Kidney epithelial cell (primary cell): ENCODE measurements around the gene NFYC. TPM values are rescaled to one million over a fixed set of nuclear protein-coding genes. Genes with fewer than 3 reads are reported as not detected.

Experiments
- DNase-seq: peaks from one replicate; pipeline ENCODE4 v3.0.0-alpha.2; 2010; ENCODE audit warnings: low read depth
- H3K27me3 ChIP-seq: 2 replicates; pipeline ENCODE4 v1.6.0; 2011; ENCODE audit warnings: low read length; ENCODE audit not compliant: control insufficient read depth, insufficient read depth
- H3K36me3 ChIP-seq: 2 replicates; pipeline ENCODE4 v1.5.1; 2011; ENCODE audit warnings: low read length; ENCODE audit not compliant: control insufficient read depth, insufficient read depth
- H3K4me3 ChIP-seq: 2 replicates; pipeline ENCODE4 v1.5.1; 2011; ENCODE audit warnings: low read depth, mild to moderate bottlenecking, control low read depth, low read length
- CTCF ChIP-seq: IDR thresholded peaks from 2 replicates; pipeline ENCODE4 v1.5.1; 2011; ENCODE audit warnings: mild to moderate bottlenecking, moderate library complexity, low read length, control low read depth, inconsistent platforms; ENCODE audit not compliant: insufficient read depth, poor library complexity, severe bottlenecking
- total RNA-seq: library from RNA; depleted of rRNA; stranded (reverse); fragments of >200 nt; gene quantifications from 2 replicates; pipeline ENCODE4 v1.2.3, GENCODE V29; 2015

NFYC gene
- total RNA-seq, 1 donor from 2014 or later, result 44.4 TPM

- DNase-seq, result no peak
- no peak for TF ChIP-seq CTCF
- H3K27me3 ChIP-seq, result no peaks in the 10 kb centered on the region
- no peaks in the 10 kb centered on the region for H3K36me3 ChIP-seq
- H3K4me3 ChIP-seq, result no peak overlapping the region
Measured at GRCh38 chr1:40687059-40687458, 4.4 kb upstream of the NFYC start.

- no peak for TF ChIP-seq CTCF
- no peak for DNase-seq
- no peaks in the 10 kb centered on the region for H3K36me3 ChIP-seq
- H3K27me3 ChIP-seq, result no peaks in the 10 kb centered on the region
- H3K4me3 ChIP-seq, result no peak overlapping the region
Measured at GRCh38 chr1:40687661-40688060, 3.8 kb upstream of the NFYC start.

- Histone ChIP-seq H3K27me3 (no peaks in the 10 kb centered on the region), H3K4me3 (no peak overlapping the region), H3K36me3 (no peaks in the 10 kb centered on the region)
- TF ChIP-seq CTCF, result no peak
- DNase-seq, result no peak
Measured at GRCh38 chr1:40689737-40690136, 1.8 kb upstream of the NFYC start.

GRCh38 chr1:40690771-40691537 lies 550 bp upstream of the NFYC start:
- Histone ChIP-seq H3K36me3 (no peaks in the 10 kb centered on the region), H3K27me3 (no peaks in the 10 kb centered on the region), H3K4me3 (peak overlapping the region; percentile 93)
- no peak for TF ChIP-seq CTCF
- DNase-seq, result no peak

GRCh38 chr1:40692429-40692895 lies 958 bp downstream of the NFYC start:
- Histone ChIP-seq H3K27me3 (no peaks in the 10 kb centered on the region), H3K4me3 (peak overlapping the region; percentile 93), H3K36me3 (no peaks in the 10 kb centered on the region)
- no peak for DNase-seq
- TF ChIP-seq CTCF, result no peak

GRCh38 chr1:40693425-40693824 lies 1.9 kb downstream of the NFYC start:
- Histone ChIP-seq H3K27me3 (no peaks in the 10 kb centered on the region), H3K4me3 (no peak overlapping the region), H3K36me3 (no peaks in the 10 kb centered on the region)
- DNase-seq, result no peak
- no peak for TF ChIP-seq CTCF
